ENCODE results near the gene TUBA3E.
"Not testable (repeated sequence)": the region's sequence is repeated elsewhere in the genome, so short reads cannot be mapped to it uniquely, and the experiment has no call there.

- not testable (repeated sequence) for TF ChIP-seq CTCF (optimal IDR thresholded peaks at IDR 0.05 in 1 of 3, IDR thresholded peaks at IDR 0.05 in 1 of 3, conservative IDR thresholded peaks at IDR 0.05 in 1 of 3; ENCODE audit: extremely low read depth in 1 of 3, insufficient read depth in 2 of 3, low read length in 3 of 3); EZH2 (IDR thresholded peaks at IDR 0.05; ENCODE audit: low read length)
Measured at GRCh38 chr2:130203150-130203549, 4.9 kb upstream of the TUBA3E start.

All from keratinocyte (primary cell).